HepG2 (cell line): ENCODE results near the gene ALG13. TPM values are rescaled to one million over a fixed set of nuclear protein-coding genes. Genes with fewer than 3 reads are reported as not detected.
A peak's percentile ranks its signal among the peaks of the same experiment; 100 is the strongest.

ENCODE experiments used
- ARID2 ChIP-seq: sonication (generic); formaldehyde crosslinking; IDR thresholded peaks from 2 replicates; pipeline ENCODE4 v1.8.1; 2022; ENCODE audit warnings: mild to moderate bottlenecking, missing genetic modification reagents, borderline replicate concordance
- CREM ChIP-seq, 2 experiments: sonication (generic) in 1 of 2; formaldehyde crosslinking in 1 of 2; IDR thresholded peaks; 2 replicates each; pipeline versions ENCODE4 v1.4.0 to v1.6.1; 2016 to 2020; ENCODE audit warnings: antibody characterized with exemption in 1 of 2, mild to moderate bottlenecking in 1 of 2, missing genetic modification reagents in 1 of 2
- FOXC1 ChIP-seq: sonication (generic); formaldehyde crosslinking; IDR thresholded peaks from 2 replicates; pipeline ENCODE4 v1.8.0; 2022; ENCODE audit warnings: mild to moderate bottlenecking, missing genetic modification reagents, borderline replicate concordance
- FOXK2 ChIP-seq: fragments of 450-650 bp; IDR thresholded peaks from 2 replicates; pipeline ENCODE4 v1.6.1; 2016
- KLF9 ChIP-seq: IDR thresholded peaks from 2 replicates; pipeline ENCODE4 v1.6.1; 2016; ENCODE audit warnings: low read depth
- NCOA5 ChIP-seq: sonication (generic); formaldehyde crosslinking; IDR thresholded peaks from 2 replicates; pipeline ENCODE4 v1.4.0; 2020; ENCODE audit warnings: missing genetic modification reagents
- RELA ChIP-seq: sonication (generic); formaldehyde crosslinking; IDR thresholded peaks from 2 replicates; pipeline ENCODE4 v1.4.0; 2020; ENCODE audit warnings: missing genetic modification reagents
- SRF ChIP-seq: IDR thresholded peaks from 2 replicates; pipeline ENCODE4 v1.6.1; 2011; ENCODE audit warnings: mild to moderate bottlenecking, low read depth, low read length, moderate library complexity
- THYN1 ChIP-seq: sonication (generic); formaldehyde crosslinking; IDR thresholded peaks from 2 replicates; pipeline ENCODE4 v1.8.1; 2023; ENCODE audit warnings: low read depth, mild to moderate bottlenecking, moderate library complexity, missing genetic modification reagents, borderline replicate concordance
- ZNF263 ChIP-seq: sonication (generic); formaldehyde crosslinking; IDR thresholded peaks from 2 replicates; pipeline ENCODE4 v1.4.0; 2020; ENCODE audit warnings: missing genetic modification reagents
- ZNF570 ChIP-seq: sonication (generic); formaldehyde crosslinking; IDR thresholded peaks from 2 replicates; pipeline ENCODE4 v1.4.0; 2020; ENCODE audit warnings: mild to moderate bottlenecking, missing genetic modification reagents, borderline replicate concordance
- ZNF749 ChIP-seq: sonication (generic); formaldehyde crosslinking; IDR thresholded peaks from 2 replicates; pipeline ENCODE4 v1.8.0; 2022; ENCODE audit warnings: mild to moderate bottlenecking, missing genetic modification reagents, moderate library complexity, borderline replicate concordance
- ZNF782 ChIP-seq: sonication (generic); formaldehyde crosslinking; IDR thresholded peaks from 2 replicates; pipeline ENCODE4 v1.4.0; 2020; ENCODE audit warnings: missing genetic modification reagents, mild to moderate bottlenecking, borderline replicate concordance
- ZNF878 ChIP-seq: sonication (generic); formaldehyde crosslinking; IDR thresholded peaks from 2 replicates; pipeline ENCODE4 v1.8.1; 2023; ENCODE audit warnings: mild to moderate bottlenecking, missing genetic modification reagents, moderate library complexity
- polyA plus RNA-seq, 8 experiments: library from polyadenylated mRNA; depleted of rRNA in 3 of 8; stranded (reverse) in 7 of 8; unstranded in 1 of 8; fragments of >200 nt; fragmentation: Illumina TruSeq in 4 of 8; extraction: Trizol in 4 of 8; gene quantifications; 2 replicates each; pipeline versions ENCODE4 v1.2.1 to v1.2.3, GENCODE V29; 2011 to 2016; ENCODE audit warnings: low read depth in 4 of 8, missing spikeins in 1 of 8, mixed read lengths in 1 of 8; ENCODE audit not compliant: insufficient read depth in 1 of 8
- total RNA-seq, 5 experiments: library from RNA; depleted of rRNA; stranded (reverse); fragments of >200 nt; fragmentation: Illumina TruSeq; extraction: Trizol; gene quantifications; 2 replicates each; pipeline ENCODE4 v1.2.3, GENCODE V29; 2016; ENCODE audit warnings: low read depth in 1 of 5
- TF ChIP-seq, protein P1 (sequence below), 2 experiments: sonication (generic) in 1 of 2; formaldehyde crosslinking in 1 of 2; IDR thresholded peaks; 2 replicates each; pipeline versions ENCODE4 v1.5.1 to v1.6.1; 2011 to 2020; ENCODE audit warnings: borderline replicate concordance in 1 of 2, low read depth in 1 of 2, low read length in 1 of 2, mild to moderate bottlenecking in 1 of 2, missing genetic modification reagents in 1 of 2, moderate library complexity in 1 of 2
- TF ChIP-seq, protein P2 (sequence below): sonication (generic); formaldehyde crosslinking; IDR thresholded peaks from 2 replicates; pipeline ENCODE4 v1.5.1; 2020; ENCODE audit warnings: mild to moderate bottlenecking, missing genetic modification reagents, moderate library complexity
- TF ChIP-seq, protein P3 (sequence below): sonication (generic); formaldehyde crosslinking; IDR thresholded peaks from 2 replicates; pipeline ENCODE4 v1.4.0; 2020; ENCODE audit warnings: missing genetic modification reagents

Gene ALG13
- total and polyA plus RNA-seq, 2 of the 13 experiments (the other 11 are each of a cell fraction or from before 2014, with no cell fraction given): 31.2 to 65.5 TPM

DNA sequence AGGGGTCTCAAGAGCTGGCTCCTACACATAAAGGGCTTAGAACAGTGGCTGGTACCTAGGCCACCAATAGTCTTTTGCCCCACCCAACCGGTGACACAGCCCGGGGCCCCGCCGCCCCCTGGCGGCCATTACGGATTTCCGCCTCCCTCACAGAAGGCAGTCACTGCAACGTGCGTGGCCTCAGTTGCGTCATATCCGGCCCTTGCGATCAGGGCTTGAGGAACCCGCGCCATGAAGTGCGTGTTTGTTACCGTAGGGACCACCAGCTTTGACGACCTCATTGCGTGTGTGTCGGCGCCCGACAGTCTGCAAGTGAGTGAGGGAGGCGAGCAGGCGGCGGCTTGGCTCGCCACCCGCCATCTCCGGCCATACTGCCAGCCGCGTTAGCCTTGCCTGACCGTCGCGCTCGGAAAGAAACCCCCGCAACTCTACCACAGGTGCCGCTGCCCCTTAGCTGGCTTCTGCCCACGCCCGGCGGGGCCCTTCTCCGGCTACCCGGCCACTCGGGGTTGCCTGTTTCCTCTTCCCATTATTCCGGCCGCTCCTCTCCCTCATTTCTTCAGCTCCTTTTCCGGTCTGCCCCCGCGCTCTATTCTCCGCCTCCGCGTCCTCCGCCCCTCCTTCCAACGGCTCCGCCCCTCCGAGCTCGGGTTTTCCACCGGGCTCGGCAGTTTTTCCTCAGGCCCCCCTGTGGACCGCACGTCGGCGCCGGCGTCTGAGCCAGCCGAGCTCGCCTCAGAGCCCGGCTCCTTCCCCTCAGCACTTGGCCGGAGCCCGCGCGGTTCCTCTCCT lies at the start of gene ALG13 (continued):
- TF ChIP-seq, protein P1, sequence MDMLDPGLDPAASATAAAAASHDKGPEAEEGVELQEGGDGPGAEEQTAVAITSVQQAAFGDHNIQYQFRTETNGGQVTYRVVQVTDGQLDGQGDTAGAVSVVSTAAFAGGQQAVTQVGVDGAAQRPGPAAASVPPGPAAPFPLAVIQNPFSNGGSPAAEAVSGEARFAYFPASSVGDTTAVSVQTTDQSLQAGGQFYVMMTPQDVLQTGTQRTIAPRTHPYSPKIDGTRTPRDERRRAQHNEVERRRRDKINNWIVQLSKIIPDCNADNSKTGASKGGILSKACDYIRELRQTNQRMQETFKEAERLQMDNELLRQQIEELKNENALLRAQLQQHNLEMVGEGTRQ (IDR thresholded peaks at IDR 0.05; ENCODE audit: low read depth, low read length): no peak
- TF ChIP-seq, protein P1 (CRISPR knock-in tag; IDR thresholded peaks at IDR 0.05; ENCODE audit: borderline replicate concordance): no peak
- TF ChIP-seq ZNF263 (CRISPR knock-in tag) (no peak), RELA (CRISPR knock-in tag) (no peak), FOXC1 (CRISPR knock-in tag) (peak; percentile 65; the same call in 1 of the 2 replicates), ZNF749 (CRISPR knock-in tag) (no peak), CREM (IDR thresholded peaks at IDR 0.05) (peak; percentile 89), CREM (CRISPR knock-in tag; IDR thresholded peaks at IDR 0.05) (peak; percentile 39; the same call in 1 of the 2 replicates), SRF (no peak), NCOA5 (no peak), ZNF782 (CRISPR knock-in tag) (no peak), FOXK2 (no peak), ARID2 (CRISPR knock-in tag) (no peak), ZNF878 (0 out of 2 replicates have a peak, but pooled peaks have one; percentile 50), KLF9 (no peak), ZNF570 (CRISPR knock-in tag) (no peak), THYN1 (CRISPR knock-in tag) (no peak)
- TF ChIP-seq, protein P2, sequence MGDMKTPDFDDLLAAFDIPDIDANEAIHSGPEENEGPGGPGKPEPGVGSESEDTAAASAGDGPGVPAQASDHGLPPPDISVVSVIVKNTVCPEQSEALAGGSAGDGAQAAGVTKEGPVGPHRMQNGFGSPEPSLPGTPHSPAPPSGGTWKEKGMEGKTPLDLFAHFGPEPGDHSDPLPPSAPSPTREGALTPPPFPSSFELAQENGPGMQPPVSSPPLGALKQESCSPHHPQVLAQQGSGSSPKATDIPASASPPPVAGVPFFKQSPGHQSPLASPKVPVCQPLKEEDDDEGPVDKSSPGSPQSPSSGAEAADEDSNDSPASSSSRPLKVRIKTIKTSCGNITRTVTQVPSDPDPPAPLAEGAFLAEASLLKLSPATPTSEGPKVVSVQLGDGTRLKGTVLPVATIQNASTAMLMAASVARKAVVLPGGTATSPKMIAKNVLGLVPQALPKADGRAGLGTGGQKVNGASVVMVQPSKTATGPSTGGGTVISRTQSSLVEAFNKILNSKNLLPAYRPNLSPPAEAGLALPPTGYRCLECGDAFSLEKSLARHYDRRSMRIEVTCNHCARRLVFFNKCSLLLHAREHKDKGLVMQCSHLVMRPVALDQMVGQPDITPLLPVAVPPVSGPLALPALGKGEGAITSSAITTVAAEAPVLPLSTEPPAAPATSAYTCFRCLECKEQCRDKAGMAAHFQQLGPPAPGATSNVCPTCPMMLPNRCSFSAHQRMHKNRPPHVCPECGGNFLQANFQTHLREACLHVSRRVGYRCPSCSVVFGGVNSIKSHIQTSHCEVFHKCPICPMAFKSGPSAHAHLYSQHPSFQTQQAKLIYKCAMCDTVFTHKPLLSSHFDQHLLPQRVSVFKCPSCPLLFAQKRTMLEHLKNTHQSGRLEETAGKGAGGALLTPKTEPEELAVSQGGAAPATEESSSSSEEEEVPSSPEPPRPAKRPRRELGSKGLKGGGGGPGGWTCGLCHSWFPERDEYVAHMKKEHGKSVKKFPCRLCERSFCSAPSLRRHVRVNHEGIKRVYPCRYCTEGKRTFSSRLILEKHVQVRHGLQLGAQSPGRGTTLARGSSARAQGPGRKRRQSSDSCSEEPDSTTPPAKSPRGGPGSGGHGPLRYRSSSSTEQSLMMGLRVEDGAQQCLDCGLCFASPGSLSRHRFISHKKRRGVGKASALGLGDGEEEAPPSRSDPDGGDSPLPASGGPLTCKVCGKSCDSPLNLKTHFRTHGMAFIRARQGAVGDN (CRISPR knock-in tag): peak; percentile 94
- TF ChIP-seq, protein P3, sequence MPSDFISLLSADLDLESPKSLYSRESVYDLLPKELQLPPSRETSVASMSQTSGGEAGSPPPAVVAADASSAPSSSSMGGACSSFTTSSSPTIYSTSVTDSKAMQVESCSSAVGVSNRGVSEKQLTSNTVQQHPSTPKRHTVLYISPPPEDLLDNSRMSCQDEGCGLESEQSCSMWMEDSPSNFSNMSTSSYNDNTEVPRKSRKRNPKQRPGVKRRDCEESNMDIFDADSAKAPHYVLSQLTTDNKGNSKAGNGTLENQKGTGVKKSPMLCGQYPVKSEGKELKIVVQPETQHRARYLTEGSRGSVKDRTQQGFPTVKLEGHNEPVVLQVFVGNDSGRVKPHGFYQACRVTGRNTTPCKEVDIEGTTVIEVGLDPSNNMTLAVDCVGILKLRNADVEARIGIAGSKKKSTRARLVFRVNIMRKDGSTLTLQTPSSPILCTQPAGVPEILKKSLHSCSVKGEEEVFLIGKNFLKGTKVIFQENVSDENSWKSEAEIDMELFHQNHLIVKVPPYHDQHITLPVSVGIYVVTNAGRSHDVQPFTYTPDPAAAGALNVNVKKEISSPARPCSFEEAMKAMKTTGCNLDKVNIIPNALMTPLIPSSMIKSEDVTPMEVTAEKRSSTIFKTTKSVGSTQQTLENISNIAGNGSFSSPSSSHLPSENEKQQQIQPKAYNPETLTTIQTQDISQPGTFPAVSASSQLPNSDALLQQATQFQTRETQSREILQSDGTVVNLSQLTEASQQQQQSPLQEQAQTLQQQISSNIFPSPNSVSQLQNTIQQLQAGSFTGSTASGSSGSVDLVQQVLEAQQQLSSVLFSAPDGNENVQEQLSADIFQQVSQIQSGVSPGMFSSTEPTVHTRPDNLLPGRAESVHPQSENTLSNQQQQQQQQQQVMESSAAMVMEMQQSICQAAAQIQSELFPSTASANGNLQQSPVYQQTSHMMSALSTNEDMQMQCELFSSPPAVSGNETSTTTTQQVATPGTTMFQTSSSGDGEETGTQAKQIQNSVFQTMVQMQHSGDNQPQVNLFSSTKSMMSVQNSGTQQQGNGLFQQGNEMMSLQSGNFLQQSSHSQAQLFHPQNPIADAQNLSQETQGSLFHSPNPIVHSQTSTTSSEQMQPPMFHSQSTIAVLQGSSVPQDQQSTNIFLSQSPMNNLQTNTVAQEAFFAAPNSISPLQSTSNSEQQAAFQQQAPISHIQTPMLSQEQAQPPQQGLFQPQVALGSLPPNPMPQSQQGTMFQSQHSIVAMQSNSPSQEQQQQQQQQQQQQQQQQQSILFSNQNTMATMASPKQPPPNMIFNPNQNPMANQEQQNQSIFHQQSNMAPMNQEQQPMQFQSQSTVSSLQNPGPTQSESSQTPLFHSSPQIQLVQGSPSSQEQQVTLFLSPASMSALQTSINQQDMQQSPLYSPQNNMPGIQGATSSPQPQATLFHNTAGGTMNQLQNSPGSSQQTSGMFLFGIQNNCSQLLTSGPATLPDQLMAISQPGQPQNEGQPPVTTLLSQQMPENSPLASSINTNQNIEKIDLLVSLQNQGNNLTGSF: no peak
